ENCODE data around the gene ZNF667.

Gene ZNF667

GRCh38 chr19:56476651-56477428, at the start of gene ZNF667:
Gene ZNF667, minus strand, starts transcription at chr19:56477345. Its CDS starts 14,975 bp downstream, at chr19:56462370.
- peak; percentile 9 for DNase-seq

GRCh38 chr19:56525214-56525860, 48.2 kb upstream of the ZNF667 start:
- DNase-seq: no peak

DNA sequence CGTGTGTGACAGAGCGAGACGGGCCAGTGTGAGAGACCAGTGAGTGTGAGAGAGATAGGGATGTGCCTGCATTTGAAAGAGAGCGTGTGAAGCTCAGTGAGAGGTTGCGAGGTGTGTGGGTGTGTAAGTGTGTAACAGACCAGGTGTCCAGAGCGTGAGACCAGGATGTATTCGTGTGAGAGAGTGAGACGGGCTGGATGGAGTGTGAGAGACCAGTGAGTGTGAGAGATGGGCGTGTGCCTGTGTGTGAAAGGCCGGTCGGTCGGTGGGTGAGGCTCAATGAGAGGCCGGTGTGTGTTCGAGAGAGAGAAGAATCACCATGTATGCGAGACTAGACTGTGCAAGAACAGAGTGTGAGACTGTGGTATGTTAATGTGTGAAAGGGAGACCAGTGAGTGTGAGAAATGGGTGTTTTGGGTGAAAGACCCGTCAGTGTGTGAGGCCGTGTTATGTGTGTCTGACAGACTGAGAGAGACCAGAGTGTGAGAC, 31.2 kb upstream of the ZNF667 start:
- DNase-seq: no peak

DNA sequence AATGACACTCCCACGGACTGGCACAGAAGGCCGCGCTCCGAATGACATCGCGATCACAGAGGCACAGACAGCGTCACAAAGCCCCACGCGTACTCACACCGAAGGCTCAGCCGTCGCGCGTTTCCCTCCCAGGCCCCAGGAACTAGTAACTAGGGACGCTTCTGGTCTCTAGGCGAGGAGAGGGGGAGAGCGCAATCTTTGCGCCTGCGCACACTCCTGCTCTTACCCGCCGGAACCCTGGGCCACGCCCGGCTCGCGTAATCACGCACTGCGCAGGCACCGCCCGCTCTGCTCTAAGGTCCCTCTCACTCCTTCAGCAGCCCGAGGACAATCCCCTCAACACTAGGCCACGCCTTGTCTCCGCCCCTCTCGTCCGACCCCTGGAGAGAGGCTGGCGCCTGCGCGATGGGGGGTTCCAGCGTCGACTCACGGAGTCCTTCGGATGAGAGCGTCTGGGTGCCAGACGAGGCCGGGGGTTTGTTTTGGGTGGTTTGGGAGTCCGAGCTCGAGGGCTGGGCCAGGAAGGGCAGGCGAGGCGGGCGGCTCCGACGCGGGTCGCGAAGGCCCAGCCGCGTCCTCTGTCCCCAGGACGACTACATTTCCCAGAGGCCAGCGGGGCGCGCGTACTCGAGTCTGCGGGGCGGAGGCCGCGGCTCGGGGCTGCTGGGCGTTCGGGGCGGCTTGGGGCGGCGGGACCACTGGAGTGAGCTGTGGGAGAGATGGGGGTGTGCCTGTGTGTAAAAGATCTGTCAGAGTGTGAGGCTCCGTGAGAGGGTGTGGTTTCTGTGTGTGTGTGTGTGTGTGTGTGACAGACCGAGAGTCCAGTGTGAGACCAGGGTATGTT, 30.5 kb upstream of the ZNF667 start, which contains the start of gene ZNF471:
Gene ZNF471, plus strand, starts transcription at position 410 of the 844 bp plus-strand sequence. CDS start 3,717 bp downstream, outside the sequence.
- DNase-seq: peak; percentile 83

- no peak for DNase-seq
Measured at GRCh38 chr19:56504581-56504980, 27.4 kb upstream of the ZNF667 start.

DNA sequence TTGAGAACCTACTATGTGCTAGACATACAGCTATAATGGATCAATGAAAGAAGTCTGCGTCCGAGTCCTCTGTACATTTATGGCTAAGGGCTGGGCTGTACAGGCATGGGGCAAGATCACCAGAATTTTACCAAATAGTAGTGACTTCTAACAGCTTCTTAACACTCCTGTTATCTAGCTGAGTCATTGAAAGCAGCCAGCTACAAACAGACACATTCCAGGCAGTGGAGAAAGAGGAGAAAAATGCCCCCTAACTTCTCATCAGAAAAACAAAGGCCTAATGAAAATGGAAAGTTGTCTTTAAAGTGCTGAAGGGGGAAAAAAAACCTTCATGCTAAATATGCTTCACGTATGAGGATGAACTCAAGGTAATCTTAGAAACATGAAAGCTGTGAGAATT, 14.3 kb upstream of the ZNF667 start:
- DNase-seq: no peak

DNA sequence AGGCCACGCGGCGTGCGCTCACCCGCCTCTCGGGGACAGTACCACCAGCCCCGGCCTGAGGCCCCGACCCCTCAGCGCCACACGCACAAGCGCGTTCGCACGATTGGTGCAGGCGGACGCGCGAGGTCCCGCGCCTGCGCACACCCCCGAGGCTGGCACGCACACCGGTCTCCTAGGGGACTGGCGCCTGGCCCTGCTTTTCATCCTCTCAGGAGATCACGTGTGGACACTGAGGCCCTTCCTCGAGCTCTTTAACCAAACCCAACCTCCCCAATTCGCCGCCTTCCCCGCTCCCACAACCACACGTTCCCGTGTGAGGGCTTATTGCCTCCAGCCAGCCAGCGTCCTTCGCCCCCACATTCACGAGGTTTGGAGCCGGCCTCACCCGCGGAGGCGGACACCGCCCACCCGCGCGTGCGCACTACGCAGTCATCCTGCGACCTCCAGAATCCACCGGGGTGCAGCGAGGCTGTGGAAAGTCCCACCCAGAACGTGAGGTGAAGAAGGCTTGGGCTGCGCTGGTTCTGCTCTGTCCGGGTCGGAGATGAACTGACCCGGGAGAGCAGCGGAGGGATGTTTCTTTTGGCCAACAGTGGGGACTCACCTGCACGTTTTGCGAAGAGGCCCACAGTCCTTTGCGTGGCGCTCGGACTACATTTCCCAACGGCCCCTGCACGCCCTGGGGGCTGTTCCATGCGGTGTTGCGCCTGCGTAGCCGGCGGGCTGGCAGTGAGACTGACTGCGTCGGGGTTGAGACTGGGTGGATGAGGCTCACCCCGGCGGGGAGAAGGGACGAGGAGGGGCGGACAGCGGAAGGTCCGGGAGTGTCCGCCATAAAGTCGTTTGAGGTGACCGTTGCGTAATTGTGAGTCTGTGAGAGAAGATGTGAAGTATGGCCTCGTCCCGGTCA, 539 bp upstream of the ZNF667 start:
- DNase-seq: peak; percentile 63

- DNase-seq: no peak
Measured at GRCh38 chr19:56476093-56476492, 1.1 kb downstream of the ZNF667 start.

DNA sequence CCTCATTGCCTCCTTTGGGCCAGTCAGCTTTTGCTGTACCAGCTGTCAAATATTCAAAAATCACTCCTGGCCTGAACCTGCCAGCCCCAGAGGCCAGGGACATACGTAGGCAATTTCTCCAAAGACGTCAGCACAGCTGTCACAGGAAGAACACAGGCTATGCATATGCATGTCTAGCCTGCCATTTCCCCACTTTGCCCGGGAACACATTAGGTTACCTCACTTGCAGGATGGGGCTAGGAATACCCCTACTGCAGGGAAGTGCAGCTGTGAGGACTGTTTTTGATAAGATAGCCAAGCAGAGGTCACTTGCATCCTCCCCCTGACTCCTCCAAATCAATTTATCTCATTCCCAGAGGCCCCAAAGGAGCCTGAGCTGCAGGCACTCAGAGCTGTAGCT, 2.8 kb downstream of the ZNF667 start:
- DNase-seq: no peak

- no peak for DNase-seq
Measured at GRCh38 chr19:56441206-56441792, 35.8 kb downstream of the ZNF667 start.

- DNase-seq: no peak
Measured at GRCh38 chr19:56423985-56424353, 53.2 kb downstream of the ZNF667 start.

DNA sequence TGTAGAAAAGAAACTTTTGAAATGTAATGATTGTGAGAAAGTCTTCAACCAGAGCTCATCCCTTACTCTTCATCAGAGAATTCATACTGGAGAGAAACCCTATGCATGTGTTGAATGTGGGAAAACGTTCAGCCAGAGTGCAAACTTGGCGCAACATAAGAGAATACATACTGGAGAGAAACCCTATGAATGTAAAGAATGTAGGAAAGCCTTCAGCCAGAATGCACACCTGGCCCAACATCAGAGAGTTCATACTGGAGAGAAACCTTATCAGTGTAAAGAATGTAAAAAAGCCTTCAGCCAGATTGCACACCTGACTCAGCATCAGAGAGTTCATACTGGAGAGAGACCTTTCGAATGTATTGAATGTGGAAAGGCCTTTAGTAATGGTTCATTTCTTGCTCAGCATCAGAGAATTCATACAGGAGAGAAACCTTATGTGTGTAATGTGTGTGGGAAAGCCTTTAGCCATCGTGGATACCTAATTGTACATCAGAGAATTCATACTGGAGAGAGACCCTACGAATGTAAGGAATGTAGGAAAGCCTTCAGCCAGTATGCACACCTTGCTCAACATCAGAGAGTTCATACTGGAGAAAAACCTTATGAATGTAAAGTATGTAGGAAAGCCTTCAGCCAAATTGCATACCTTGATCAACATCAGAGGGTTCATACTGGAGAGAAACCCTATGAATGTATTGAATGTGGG, 53.7 kb downstream of the ZNF667 start:
- no peak for DNase-seq

DNA sequence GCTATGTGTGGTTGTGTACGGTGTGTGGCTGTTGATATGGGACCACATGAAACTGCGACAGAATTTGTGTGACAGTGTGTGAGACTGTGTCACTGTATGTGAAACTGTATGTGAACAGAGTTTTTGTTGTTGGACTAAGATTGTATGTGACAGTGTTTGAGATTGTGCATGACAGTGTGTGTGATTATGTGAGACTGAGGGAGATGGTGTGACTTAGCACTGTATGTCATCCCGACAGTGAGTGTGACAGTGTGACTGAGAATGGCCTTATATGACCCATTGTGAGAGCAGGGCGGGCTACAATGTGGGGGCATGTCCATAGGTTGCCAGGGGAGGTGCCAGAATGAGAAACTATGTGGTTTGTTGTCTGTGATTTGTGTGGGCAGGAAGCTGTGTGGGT, 72.1 kb downstream of the ZNF667 start:
- no peak for DNase-seq

GRCh38 chr19:56404705-56405056, 72.5 kb downstream of the ZNF667 start:
- no peak for DNase-seq

- DNase-seq: peak; percentile 71
Measured at GRCh38 chr19:56403764-56404704, 73.1 kb downstream of the ZNF667 start, which contains the start of gene ZNF583. Gene ZNF583, plus strand, starts transcription at chr19:56404332. Its CDS starts 2,783 bp downstream, at chr19:56407115.

DNA sequence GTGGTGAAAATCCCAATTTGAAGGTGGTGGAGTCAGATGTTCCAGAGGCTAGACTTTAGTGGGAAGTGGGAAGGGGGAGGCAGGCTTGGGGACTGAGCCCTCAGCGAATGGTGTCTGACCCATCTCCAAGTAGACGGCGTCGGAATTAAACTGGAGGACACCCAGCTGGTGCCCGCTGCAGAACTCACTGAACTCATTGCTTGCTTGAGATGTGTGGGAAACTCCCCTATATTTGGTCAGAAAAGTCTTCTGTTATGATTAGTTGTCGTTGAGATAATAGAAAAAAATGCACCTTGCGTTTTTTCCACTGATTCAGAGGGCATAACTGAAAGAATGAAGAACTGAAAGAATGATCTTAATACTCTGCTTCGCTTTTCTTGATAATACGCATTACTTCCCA, 73.9 kb downstream of the ZNF667 start:
- DNase-seq: no peak

GRCh38 chr19:56400485-56400884, 76.7 kb downstream of the ZNF667 start:
- no peak for DNase-seq

GRCh38 chr19:56398809-56399208, 78.3 kb downstream of the ZNF667 start:
- DNase-seq: no peak

GRCh38 chr19:56393119-56394012, 83.8 kb downstream of the ZNF667 start, which contains the start of gene ZNF582:
Gene ZNF582, minus strand, starts transcription at chr19:56393534. Its CDS starts 1,782 bp downstream, at chr19:56391752.
- peak; percentile 18 for DNase-seq

Measured in DMS79 (cell line).